ENCODE measurements around the gene ZNF174.

The ZNF174 gene

DNA sequence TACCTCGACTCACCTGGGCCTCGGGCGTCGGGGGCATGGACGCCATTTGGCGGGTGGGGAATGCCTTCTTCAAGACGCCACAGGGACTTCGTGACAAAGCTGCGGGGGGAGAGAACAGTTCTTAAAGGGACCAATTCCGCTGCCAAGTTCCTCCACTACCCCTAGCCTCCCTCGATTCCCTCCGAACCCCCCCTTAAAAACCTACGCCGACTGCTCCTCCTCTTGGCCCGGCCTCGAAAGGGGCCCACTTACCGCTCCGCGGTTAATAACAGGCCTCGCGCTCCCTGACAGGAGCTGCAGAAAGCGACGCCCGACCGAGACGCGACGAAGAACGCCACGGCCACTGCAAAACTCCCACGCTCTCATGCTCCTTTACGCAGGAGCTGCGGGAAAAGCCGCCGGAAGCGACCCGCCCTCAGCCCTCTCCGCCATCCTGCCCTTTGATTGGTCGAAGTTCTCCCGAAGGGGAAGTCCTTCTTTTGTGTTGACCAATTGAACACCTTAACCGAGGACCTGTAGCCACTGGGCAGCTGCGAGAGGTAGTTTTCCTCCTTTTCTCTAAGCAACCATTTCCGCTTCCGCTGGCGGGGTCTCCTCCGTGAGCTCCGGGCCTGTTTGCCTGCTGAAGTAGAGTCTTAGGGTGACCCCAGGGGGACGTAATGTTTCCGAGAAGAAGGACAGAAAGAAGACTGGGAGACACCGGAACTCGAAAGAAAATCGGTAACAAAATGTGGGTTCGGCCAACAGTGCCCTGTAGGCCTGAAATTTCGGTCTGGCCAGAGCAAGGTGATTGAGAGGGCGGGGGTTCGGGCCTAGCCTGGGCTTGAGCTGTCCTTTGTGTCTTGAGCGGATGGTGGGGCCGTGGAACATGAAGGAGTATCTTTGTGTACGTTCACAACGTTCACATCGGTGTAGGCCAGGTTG lies 42.4 kb downstream of the ZNF174 start, which contains the start of the genes NAA60 and ZNF597:
Gene NAA60 (plus strand): TSS at position 573 of the 924 bp plus-strand sequence. CDS start 32,548 bp downstream, outside the sequence.
Gene ZNF597 (minus strand): TSS at position 397 of the 924 bp plus-strand sequence. CDS start 351 bp downstream, at position 46.
- H3K27ac ChIP-seq (ENCODE audit: low read depth, low read length), result peak within 1 kb of the TSS; percentile 45
- peaks cover 5% of the 10 kb centered on the region for H3K36me3 ChIP-seq (ENCODE audit: control insufficient read depth, insufficient read depth, low read length)
- peaks cover 6% of the 10 kb centered on the region; the same call in 1 of the 2 replicates for H3K9me3 ChIP-seq (ENCODE audit: control insufficient read depth, insufficient read depth, low read length)
- H3K4me3 ChIP-seq (ENCODE audit: low read depth, low read length), result peak within 1 kb of the TSS; percentile 80
- H3K27me3 ChIP-seq (ENCODE audit: control insufficient read depth, insufficient read depth, low read length), result no peaks in the 10 kb centered on the region
- peak within 1 kb of the TSS; percentile 45 for H3K9ac ChIP-seq (ENCODE audit: low read depth, low read length)
- H3K4me1 ChIP-seq (ENCODE audit: control insufficient read depth, insufficient read depth, low read length), result no peaks in the 10 kb centered on the region

DNA sequence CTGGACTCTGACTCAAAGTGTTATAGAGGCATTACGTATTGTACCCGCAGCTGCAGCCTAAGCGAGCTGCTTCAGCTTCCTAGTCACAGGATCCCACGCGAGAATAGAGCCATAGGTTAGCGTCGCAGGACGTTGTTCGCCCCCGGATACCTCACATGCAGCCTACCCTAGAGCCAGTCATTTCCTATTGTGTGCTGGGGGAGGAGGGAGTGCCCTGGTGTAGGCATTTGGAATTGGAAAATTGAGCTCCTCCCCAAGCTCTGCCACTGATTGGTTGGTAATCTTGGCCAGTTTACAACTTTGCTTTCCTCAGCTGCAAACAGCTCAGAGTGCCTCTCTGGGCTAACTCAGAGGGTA lies 43.0 kb downstream of the ZNF174 start:
- H3K9ac ChIP-seq (ENCODE audit: low read depth, low read length), result peak overlapping the region; percentile 45
- H3K4me1 ChIP-seq (ENCODE audit: control insufficient read depth, insufficient read depth, low read length), result no peaks in the 10 kb centered on the region
- H3K36me3 ChIP-seq (ENCODE audit: control insufficient read depth, insufficient read depth, low read length), result peaks cover 11% of the 10 kb centered on the region
- H3K4me3 ChIP-seq (ENCODE audit: low read depth, low read length), result peak overlapping the region; percentile 80
- peak overlapping the region; percentile 45 for H3K27ac ChIP-seq (ENCODE audit: low read depth, low read length)
- no peaks in the 10 kb centered on the region for H3K27me3 ChIP-seq (ENCODE audit: control insufficient read depth, insufficient read depth, low read length)
- peaks cover 6% of the 10 kb centered on the region; the same call in 1 of the 2 replicates for H3K9me3 ChIP-seq (ENCODE audit: control insufficient read depth, insufficient read depth, low read length)

DNA sequence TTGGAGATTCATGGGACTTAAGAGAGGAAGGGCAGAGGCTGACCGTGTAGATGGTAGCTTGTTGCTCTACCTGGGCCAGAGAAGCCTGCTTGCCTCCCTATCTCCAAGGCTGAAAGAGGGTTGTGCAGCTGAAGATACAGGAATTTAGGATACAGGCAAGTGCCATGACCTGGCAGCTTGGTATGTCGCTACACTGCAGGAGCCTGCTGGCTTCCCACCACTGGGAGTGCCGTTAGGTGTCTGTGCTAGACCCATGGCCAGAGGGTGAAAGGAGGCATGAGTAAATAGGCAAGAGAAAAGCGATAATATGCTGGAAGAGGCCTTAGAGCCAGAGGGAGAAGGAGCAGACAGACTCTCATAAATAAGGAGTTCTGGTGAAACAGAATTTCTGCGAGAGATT lies 53.1 kb downstream of the ZNF174 start:
- Histone ChIP-seq H3K9me3 (ENCODE audit: control insufficient read depth, insufficient read depth, low read length) (no peaks in the 10 kb centered on the region), H3K36me3 (ENCODE audit: control insufficient read depth, insufficient read depth, low read length) (peaks cover 5% of the 10 kb centered on the region; the same call in 1 of the 2 replicates), H3K4me3 (ENCODE audit: low read depth, low read length) (no peak overlapping the region), H3K9ac (ENCODE audit: low read depth, low read length) (no peak overlapping the region), H3K27me3 (ENCODE audit: control insufficient read depth, insufficient read depth, low read length) (no peaks in the 10 kb centered on the region), H3K27ac (ENCODE audit: low read depth, low read length) (no peak overlapping the region), H3K4me1 (ENCODE audit: control insufficient read depth, insufficient read depth, low read length) (peaks cover 4% of the 10 kb centered on the region)

DNA sequence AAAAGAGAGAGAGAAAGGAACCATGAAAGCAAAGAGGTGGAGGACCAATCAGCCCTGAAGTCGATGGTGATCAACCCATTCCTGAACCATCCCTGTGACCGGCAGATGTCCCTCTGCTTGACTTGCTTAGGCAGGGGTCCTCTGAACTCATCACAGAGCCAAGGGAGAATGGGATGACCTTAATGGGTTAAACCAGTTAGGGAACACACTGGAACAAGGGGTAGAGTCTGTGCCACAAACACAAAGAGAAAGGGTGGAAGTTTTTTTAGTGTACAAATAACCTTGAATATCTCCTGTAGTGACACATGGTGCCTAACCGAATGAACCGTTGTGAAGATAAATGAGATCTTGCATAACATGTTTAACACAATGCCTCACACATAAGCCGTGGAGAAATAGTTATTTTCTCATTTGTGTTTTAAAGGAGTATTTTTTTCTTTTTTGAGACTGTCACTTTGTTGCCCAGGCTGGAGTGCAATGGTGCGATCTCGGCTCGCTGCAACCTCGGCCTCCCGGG lies 53.7 kb downstream of the ZNF174 start:
- Histone ChIP-seq H3K27me3 (ENCODE audit: control insufficient read depth, insufficient read depth, low read length) (no peaks in the 10 kb centered on the region), H3K36me3 (ENCODE audit: control insufficient read depth, insufficient read depth, low read length) (peaks cover 5% of the 10 kb centered on the region; the same call in 1 of the 2 replicates), H3K27ac (ENCODE audit: low read depth, low read length) (no peak overlapping the region), H3K9me3 (ENCODE audit: control insufficient read depth, insufficient read depth, low read length) (no peaks in the 10 kb centered on the region), H3K4me3 (ENCODE audit: low read depth, low read length) (no peak overlapping the region), H3K4me1 (ENCODE audit: control insufficient read depth, insufficient read depth, low read length) (peaks cover 10% of the 10 kb centered on the region), H3K9ac (ENCODE audit: low read depth, low read length) (no peak overlapping the region)

DNA sequence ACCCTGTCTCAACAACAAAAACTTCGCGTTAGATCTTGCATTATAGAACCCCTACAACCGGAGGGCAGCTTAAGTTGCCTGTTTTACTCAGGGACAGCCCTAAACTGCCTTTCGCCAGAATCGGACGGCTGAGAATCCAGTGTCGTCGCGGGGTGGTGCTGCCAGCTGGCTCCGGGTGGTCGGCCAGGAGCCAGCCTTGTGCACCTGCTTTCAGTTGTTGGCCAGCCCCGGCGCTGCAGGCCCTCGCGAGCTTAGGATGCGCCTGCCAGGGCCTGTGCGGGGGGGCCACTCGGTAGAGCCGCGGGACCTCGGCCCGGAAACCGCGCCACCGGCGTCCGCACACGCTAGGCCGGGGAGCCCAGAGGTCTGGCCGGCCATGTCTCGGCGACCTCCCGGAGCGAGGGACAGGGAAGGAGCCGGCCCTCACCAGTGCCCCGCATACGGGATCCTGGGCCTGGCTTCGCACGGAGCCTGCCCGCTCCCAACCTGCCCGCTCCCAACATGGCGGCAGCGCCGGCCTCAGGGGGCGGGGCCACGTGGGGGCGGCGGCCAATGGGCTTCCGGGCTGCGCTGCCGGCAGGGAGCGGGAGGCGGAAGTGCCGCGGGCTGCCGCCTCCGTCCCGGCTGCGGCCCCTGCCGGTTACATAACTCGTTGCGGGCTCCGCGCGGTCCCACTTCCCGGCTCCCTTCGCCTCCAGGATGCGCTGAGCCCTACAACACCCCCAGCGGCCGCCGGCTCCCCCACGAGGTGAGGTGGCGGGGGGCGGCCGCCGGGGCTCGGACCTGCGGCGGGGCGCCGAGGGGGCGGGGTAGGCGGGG lies 56.6 kb downstream of the ZNF174 start:
- Histone ChIP-seq H3K36me3 (ENCODE audit: control insufficient read depth, insufficient read depth, low read length) (no peaks in the 10 kb centered on the region), H3K4me3 (ENCODE audit: low read depth, low read length) (peak overlapping the region; percentile 96), H3K9ac (ENCODE audit: low read depth, low read length) (peak overlapping the region; percentile 95), H3K27ac (ENCODE audit: low read depth, low read length) (peak overlapping the region; percentile 95), H3K4me1 (ENCODE audit: control insufficient read depth, insufficient read depth, low read length) (peaks cover 25% of the 10 kb centered on the region), H3K27me3 (ENCODE audit: control insufficient read depth, insufficient read depth, low read length) (no peaks in the 10 kb centered on the region), H3K9me3 (ENCODE audit: control insufficient read depth, insufficient read depth, low read length) (no peaks in the 10 kb centered on the region)

DNA sequence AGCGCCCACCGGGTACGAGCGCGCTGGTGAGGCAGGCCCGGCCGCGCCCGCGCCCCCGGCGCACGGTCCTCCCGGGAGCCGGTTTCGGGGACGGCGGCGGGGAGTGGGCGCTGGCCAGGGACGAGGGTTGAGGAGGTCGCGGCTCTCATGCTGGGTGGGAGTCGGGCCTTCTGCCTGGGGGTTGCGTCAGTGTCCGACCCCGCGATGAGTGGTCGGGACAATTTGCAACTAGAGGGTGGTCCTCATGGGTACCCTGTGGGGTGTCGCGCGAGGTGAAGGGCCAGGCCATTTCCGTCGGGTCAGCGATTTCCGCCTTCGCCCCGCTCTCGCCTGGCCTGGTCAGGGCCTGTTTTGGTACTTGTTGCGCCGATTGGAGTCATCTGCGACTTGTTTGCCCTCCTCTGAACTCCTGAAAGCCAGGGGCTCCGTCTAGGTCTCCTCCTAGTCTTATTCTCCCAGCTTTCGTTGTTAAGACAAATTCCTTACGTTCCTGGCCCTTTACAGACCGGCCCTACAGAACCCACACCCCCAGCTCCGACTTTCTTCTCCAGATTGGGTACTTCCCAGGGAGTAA lies 57.4 kb downstream of the ZNF174 start:
- Histone ChIP-seq H3K27me3 (ENCODE audit: control insufficient read depth, insufficient read depth, low read length) (no peaks in the 10 kb centered on the region), H3K4me1 (ENCODE audit: control insufficient read depth, insufficient read depth, low read length) (peaks cover 25% of the 10 kb centered on the region), H3K4me3 (ENCODE audit: low read depth, low read length) (peak overlapping the region; percentile 96), H3K9ac (ENCODE audit: low read depth, low read length) (peak overlapping the region; percentile 80), H3K9me3 (ENCODE audit: control insufficient read depth, insufficient read depth, low read length) (no peaks in the 10 kb centered on the region), H3K36me3 (ENCODE audit: control insufficient read depth, insufficient read depth, low read length) (no peaks in the 10 kb centered on the region), H3K27ac (ENCODE audit: low read depth, low read length) (peak overlapping the region; percentile 95)

DNA sequence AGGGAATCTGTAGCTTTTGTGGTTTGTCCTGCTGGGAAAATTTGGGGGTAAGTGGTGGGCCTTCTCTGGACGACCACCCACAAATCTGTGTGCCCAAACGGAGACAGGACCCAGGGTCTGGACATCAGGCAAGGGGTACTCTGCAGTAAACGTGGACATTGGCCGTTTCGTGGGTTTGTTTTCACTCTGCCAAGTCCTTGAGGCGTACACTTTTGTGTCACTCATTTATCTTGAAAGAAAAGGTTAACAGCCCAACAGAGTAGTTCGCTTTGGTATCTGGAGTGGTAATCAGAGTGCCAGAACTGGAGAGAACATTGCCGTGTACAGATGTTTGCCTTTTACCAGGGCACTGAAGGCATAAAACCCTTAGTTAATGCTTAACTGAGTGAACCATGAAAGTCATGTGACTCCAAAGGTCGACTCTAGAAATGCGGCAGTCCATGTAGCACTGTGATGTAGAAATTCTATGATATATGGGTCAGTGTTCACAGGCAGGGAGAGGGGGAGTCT lies 57.9 kb downstream of the ZNF174 start:
- Histone ChIP-seq H3K4me3 (ENCODE audit: low read depth, low read length) (peak overlapping the region; percentile 96), H3K9ac (ENCODE audit: low read depth, low read length) (peak overlapping the region; percentile 80), H3K9me3 (ENCODE audit: control insufficient read depth, insufficient read depth, low read length) (no peaks in the 10 kb centered on the region), H3K27ac (ENCODE audit: low read depth, low read length) (peak overlapping the region; percentile 95), H3K4me1 (ENCODE audit: control insufficient read depth, insufficient read depth, low read length) (peaks cover 25% of the 10 kb centered on the region), H3K36me3 (ENCODE audit: control insufficient read depth, insufficient read depth, low read length) (no peaks in the 10 kb centered on the region), H3K27me3 (ENCODE audit: control insufficient read depth, insufficient read depth, low read length) (no peaks in the 10 kb centered on the region)

All from HUES48 (cell line).